ENCODE data around the gene SLC10A7.

GRCh38 chr4:146486565-146486964 lies 35.2 kb downstream of the SLC10A7 start:
- TF ChIP-seq TCF12 (IDR thresholded peaks at IDR 0.05) (no peak), TCF12 (CRISPR knock-in tag; IDR thresholded peaks at IDR 0.05) (no peak), NFE2 (CRISPR knock-in tag; IDR thresholded peaks at IDR 0.05) (no peak), ZNF230 (CRISPR knock-in tag; IDR thresholded peaks at IDR 0.05) (no peak), SIN3A (IDR thresholded peaks at IDR 0.05; ENCODE audit: borderline replicate concordance, low read depth, low read length) (no peak), ZNF33A (CRISPR knock-in tag; IDR thresholded peaks at IDR 0.05; ENCODE audit: borderline replicate concordance) (no peak), ZSCAN29 (CRISPR knock-in tag; conservative IDR thresholded peaks at IDR 0.05) (no peak), CTCF (CRISPR knock-in tag; IDR thresholded peaks at IDR 0.05) (no peak), TAF1 (CRISPR knock-in tag; IDR thresholded peaks at IDR 0.05) (no peak)

Measured in HepG2 (cell line).